HG02678 (cell line): ENCODE results near the gene RPL37.
"Not testable (repeated sequence)": the region's sequence is repeated elsewhere in the genome, so short reads cannot be mapped to it uniquely, and the experiment has no call there.

ENCODE experiments used
- ATAC-seq: cut with Tn5 transposase; IDR thresholded peaks from one replicate; pipeline ENCODE4 v1.9.1; 2021; ENCODE audit warnings: mild to moderate bottlenecking, moderate library complexity; ENCODE audit not compliant: unreplicated experiment

The RPL37 gene

GRCh38 chr5:40834391-40834848 is 602 bp downstream of the RPL37 start:
- no peak for ATAC-seq

- ATAC-seq = no peak
Measured at GRCh38 chr5:40833712-40834229, 1.3 kb downstream of the RPL37 start.

- no peak for ATAC-seq
Measured at GRCh38 chr5:40832345-40832744, 2.7 kb downstream of the RPL37 start.

- no peak for ATAC-seq
Measured at GRCh38 chr5:40831346-40832210, 3.4 kb downstream of the RPL37 start.

- ATAC-seq = no peak
Measured at GRCh38 chr5:40829748-40830533, 5.1 kb downstream of the RPL37 start.

- ATAC-seq = no peak
Measured at GRCh38 chr5:40828690-40829661, 6.0 kb downstream of the RPL37 start.

GRCh38 chr5:40828021-40828631 is 6.9 kb downstream of the RPL37 start:
- no peak for ATAC-seq

GRCh38 chr5:40827188-40827977 is 7.6 kb downstream of the RPL37 start:
- ATAC-seq = no peak

- ATAC-seq = no peak
Measured at GRCh38 chr5:40826489-40827187, 8.4 kb downstream of the RPL37 start.

GRCh38 chr5:40825461-40826043 is 9.5 kb downstream of the RPL37 start:
- not testable (repeated sequence) for ATAC-seq

GRCh38 chr5:40823459-40823858 is 11.6 kb downstream of the RPL37 start:
- ATAC-seq = no peak

GRCh38 chr5:40813698-40814281 is 21.2 kb downstream of the RPL37 start:
- ATAC-seq = no peak

GRCh38 chr5:40812125-40812524 is 22.9 kb downstream of the RPL37 start:
- no peak for ATAC-seq

GRCh38 chr5:40801771-40802562 is 33.1 kb downstream of the RPL37 start:
- no peak for ATAC-seq

GRCh38 chr5:40799258-40799657 is 35.8 kb downstream of the RPL37 start:
- no peak for ATAC-seq

- ATAC-seq = no peak
Measured at GRCh38 chr5:40798801-40799210, 36.2 kb downstream of the RPL37 start.
